Hepatocyte (in vitro differentiated cells): Measurements from ENCODE around the gene SPON1. TPM values are rescaled to one million over a fixed set of nuclear protein-coding genes. Genes with fewer than 3 reads are reported as not detected.

Source experiments
- DNase-seq: peaks from one replicate; pipeline ENCODE4 v3.0.0-alpha.2; 2016; ENCODE audit warnings: low spot score
- H2AFZ ChIP-seq: fragments of 200-600 bp; sonication (generic); 2 replicates; pipeline ENCODE4 v1.6.0; 2016; ENCODE audit warnings: antibody characterized with exemption, mild to moderate bottlenecking
- H3K27ac ChIP-seq: fragments of 200-600 bp; sonication (generic); 2 replicates; pipeline ENCODE4 v1.5.1; 2016; ENCODE audit warnings: mild to moderate bottlenecking
- H3K27me3 ChIP-seq: fragments of 200-600 bp; sonication (generic); 2 replicates; pipeline ENCODE4 v1.6.1; 2016
- H3K36me3 ChIP-seq: fragments of 200-600 bp; sonication (generic); replicated peaks from 2 replicates; pipeline ENCODE4 v1.5.1; 2016; ENCODE audit warnings: low read depth; ENCODE audit not compliant: insufficient read depth
- H3K4me1 ChIP-seq: fragments of 200-600 bp; sonication (generic); 2 replicates; pipeline ENCODE4 v1.5.1; 2016; ENCODE audit warnings: mild to moderate bottlenecking, moderate library complexity; ENCODE audit not compliant: insufficient read depth
- H3K4me2 ChIP-seq: fragments of 200-600 bp; sonication (generic); 2 replicates; pipeline ENCODE4 v1.6.0; 2016
- H3K4me3 ChIP-seq: fragments of 200-600 bp; sonication (generic); 2 replicates; pipeline ENCODE4 v1.5.1; 2016; ENCODE audit warnings: mild to moderate bottlenecking
- H3K79me2 ChIP-seq: fragments of 200-600 bp; sonication (generic); 2 replicates; pipeline ENCODE4 v1.6.0; 2017; ENCODE audit warnings: mild to moderate bottlenecking
- H3K9me2 ChIP-seq: fragments of 200-600 bp; sonication (generic); replicated peaks from 2 replicates; pipeline ENCODE4 v1.6.0; 2017; ENCODE audit warnings: mild to moderate bottlenecking; ENCODE audit not compliant: insufficient read depth
- H3K9me3 ChIP-seq: fragments of 200-600 bp; sonication (generic); 2 replicates; pipeline ENCODE4 v1.5.1; 2016; ENCODE audit warnings: low read depth, mild to moderate bottlenecking
- H4K20me1 ChIP-seq: fragments of 200-600 bp; sonication (generic); 2 replicates; pipeline ENCODE4 v1.6.0; 2016; ENCODE audit warnings: mild to moderate bottlenecking; ENCODE audit not compliant: insufficient read depth, poor library complexity, severe bottlenecking
- CTCF ChIP-seq: fragments of 200-600 bp; sonication (generic); IDR thresholded peaks from 2 replicates; pipeline ENCODE4 v1.5.1; 2016; ENCODE audit warnings: antibody characterized with exemption, mild to moderate bottlenecking; ENCODE audit not compliant: poor library complexity
- EZH2 ChIP-seq: fragments of 200-600 bp; sonication (generic); IDR thresholded peaks from 2 replicates; pipeline ENCODE4 v1.6.1; 2016; ENCODE audit warnings: antibody characterized with exemption, mild to moderate bottlenecking, borderline replicate concordance
- EZH2phosphoT487 ChIP-seq: fragments of 200-600 bp; sonication (generic); IDR thresholded peaks from one replicate; pipeline ENCODE4 v1.6.1; 2018; ENCODE audit warnings: antibody characterized with exemption, mild to moderate bottlenecking, low read depth, moderate library complexity; ENCODE audit not compliant: unreplicated experiment, severe bottlenecking
- WGBS: methylation state at CpG from one replicate; pipeline ENCODE4 v1.1.6; 2016; ENCODE audit warnings: low lambda C conversion rate; ENCODE audit errors: missing lambda C conversion rate; 5-methylcytosine and 5-hydroxymethylcytosine counted together
- polyA plus RNA-seq: library from polyadenylated mRNA; unstranded; fragments of >200 nt; fragmentation: Nextera tagmentation; extraction: Ambion mirVana; gene quantifications from 2 replicates; pipeline ENCODE4 v1.2.1, GENCODE V29; 2016
- total RNA-seq: library from RNA; depleted of rRNA; stranded (reverse); fragments of >200 nt; gene quantifications from 2 replicates; pipeline ENCODE4 v1.2.3, GENCODE V29; 2014

The SPON1 gene
- total and polyA plus RNA-seq, 2 experiments from 2014 or later = 47.8 to 73.1 TPM

GRCh38 chr11:14119357-14119756 lies 156.8 kb downstream of the SPON1 start:
- H4K20me1 ChIP-seq = no peaks in the 10 kb centered on the region
- H3K27me3 ChIP-seq = no peaks in the 10 kb centered on the region
- no peak overlapping the region for H3K4me2 ChIP-seq
- H3K79me2 ChIP-seq = no peaks in the 10 kb centered on the region
- no peak for DNase-seq
- no peaks in the 10 kb centered on the region for H3K9me3 ChIP-seq
- TF ChIP-seq EZH2phosphoT487 = no peak
- no peak for TF ChIP-seq CTCF
- TF ChIP-seq EZH2 = no peak
- 98% methylated on average over 2 of the region's 2 CpGs for WGBS
- no peak overlapping the region for H3K27ac ChIP-seq
- H3K4me1 ChIP-seq = peaks cover 6% of the 10 kb centered on the region
- H3K36me3 ChIP-seq = no peaks in the 10 kb centered on the region
- no peak overlapping the region for H2AFZ ChIP-seq
- H3K9me2 ChIP-seq = no peaks in the 10 kb centered on the region
- no peak overlapping the region for H3K4me3 ChIP-seq

- Histone ChIP-seq H3K36me3 (no peaks in the 10 kb centered on the region), H4K20me1 (no peaks in the 10 kb centered on the region), H3K4me2 (no peak overlapping the region), H3K27ac (peak overlapping the region; percentile 3), H3K9me3 (no peaks in the 10 kb centered on the region), H2AFZ (no peak overlapping the region), H3K9me2 (no peaks in the 10 kb centered on the region), H3K4me3 (no peak overlapping the region), H3K79me2 (no peaks in the 10 kb centered on the region), H3K4me1 (peaks cover 6% of the 10 kb centered on the region), H3K27me3 (no peaks in the 10 kb centered on the region)
- 60% methylated on average over 3 of the region's 3 CpGs for WGBS
- no peak for TF ChIP-seq CTCF
- TF ChIP-seq EZH2 = no peak
- no peak for TF ChIP-seq EZH2phosphoT487
- no peak for DNase-seq
Observed at GRCh38 chr11:14124350-14124749, 161.8 kb downstream of the SPON1 start.

GRCh38 chr11:14124886-14125285 lies 162.4 kb downstream of the SPON1 start:
- H4K20me1 ChIP-seq = no peaks in the 10 kb centered on the region
- TF ChIP-seq EZH2 (no peak), CTCF (no peak), EZH2phosphoT487 (no peak)
- no peaks in the 10 kb centered on the region for H3K27me3 ChIP-seq
- H3K27ac ChIP-seq = peak overlapping the region; percentile 3
- no peak overlapping the region for H3K4me2 ChIP-seq
- no peaks in the 10 kb centered on the region for H3K9me2 ChIP-seq
- H3K36me3 ChIP-seq = no peaks in the 10 kb centered on the region
- H2AFZ ChIP-seq = no peak overlapping the region
- H3K4me3 ChIP-seq = no peak overlapping the region
- H3K4me1 ChIP-seq = peaks cover 6% of the 10 kb centered on the region
- WGBS = 91% methylated on average over 3 of the region's 3 CpGs
- H3K9me3 ChIP-seq = no peaks in the 10 kb centered on the region
- H3K79me2 ChIP-seq = no peaks in the 10 kb centered on the region
- DNase-seq = no peak

GRCh38 chr11:14125529-14125928 lies 163.0 kb downstream of the SPON1 start:
- Histone ChIP-seq H3K36me3 (no peaks in the 10 kb centered on the region), H3K4me1 (peaks cover 6% of the 10 kb centered on the region), H3K27me3 (no peaks in the 10 kb centered on the region), H3K4me2 (no peak overlapping the region), H3K79me2 (no peaks in the 10 kb centered on the region), H3K27ac (no peak overlapping the region), H3K9me3 (no peaks in the 10 kb centered on the region), H4K20me1 (no peaks in the 10 kb centered on the region), H3K9me2 (no peaks in the 10 kb centered on the region), H2AFZ (no peak overlapping the region), H3K4me3 (no peak overlapping the region)
- WGBS = 100% methylated on average over 2 of the region's 2 CpGs
- no peak for TF ChIP-seq EZH2
- DNase-seq = no peak
